Esophagus (tissue), 2 donors: Measurements from ENCODE around the gene EIF2B5. TPM values are rescaled to one million over a fixed set of nuclear protein-coding genes. Genes with fewer than 3 reads are reported as not detected.

Experiments used
- H3K27ac ChIP-seq, 2 donors: one replicate each; pipeline ENCODE4 v1.5.1; 2013; ENCODE audit warnings: low read depth in 2 of 2, mild to moderate bottlenecking in 2 of 2, inconsistent platforms in 1 of 2, low read length in 1 of 2, moderate library complexity in 1 of 2
- H3K27me3 ChIP-seq, 2 donors: one replicate each; pipeline ENCODE4 v1.6.1; 2013; ENCODE audit warnings: low read length in 2 of 2, control low read depth in 1 of 2, mild to moderate bottlenecking in 1 of 2; ENCODE audit not compliant: insufficient read depth in 2 of 2, control insufficient read depth in 1 of 2
- H3K36me3 ChIP-seq, 2 donors: one replicate each; pipeline ENCODE4 v1.6.1; 2013; ENCODE audit warnings: low read length in 1 of 2; ENCODE audit not compliant: control insufficient read depth in 2 of 2, insufficient read depth in 2 of 2
- H3K4me1 ChIP-seq, 2 donors: one replicate each; pipeline ENCODE4 v1.6.1; 2013; ENCODE audit warnings: low read length in 1 of 2; ENCODE audit not compliant: control insufficient read depth in 2 of 2, insufficient read depth in 2 of 2
- H3K4me3 ChIP-seq, 2 donors: one replicate each; pipeline ENCODE4 v1.5.1; 2013; ENCODE audit warnings: low read length in 2 of 2, mild to moderate bottlenecking in 2 of 2, low read depth in 1 of 2, moderate library complexity in 1 of 2
- H3K9me3 ChIP-seq, 2 donors: one replicate each; pipeline ENCODE4 v1.6.1; 2013; ENCODE audit warnings: mild to moderate bottlenecking in 2 of 2, low read depth in 1 of 2, low read length in 1 of 2, moderate library complexity in 1 of 2; ENCODE audit not compliant: control insufficient read depth in 2 of 2, insufficient read depth in 1 of 2
- WGBS, 2 donors: extraction: QIAGEN DNeasy Blood & Tissue Kit; methylation state at CpG; one replicate each; pipeline ENCODE4 v1.1.7; 2013; 5-methylcytosine and 5-hydroxymethylcytosine counted together
- polyA plus RNA-seq, 2 donors: library from polyadenylated mRNA; stranded (reverse); fragments of 200-250 nt; gene quantifications; one replicate each; pipeline ENCODE4 v1.2.3, GENCODE V29; 2013
- donor health status: healthy with polysubstance abuse.
- donor health status: Bipolar disorder and iron deficiency.

Gene EIF2B5
- polyA plus RNA-seq, 2 donors, result 31.0 to 37.7 TPM

DNA sequence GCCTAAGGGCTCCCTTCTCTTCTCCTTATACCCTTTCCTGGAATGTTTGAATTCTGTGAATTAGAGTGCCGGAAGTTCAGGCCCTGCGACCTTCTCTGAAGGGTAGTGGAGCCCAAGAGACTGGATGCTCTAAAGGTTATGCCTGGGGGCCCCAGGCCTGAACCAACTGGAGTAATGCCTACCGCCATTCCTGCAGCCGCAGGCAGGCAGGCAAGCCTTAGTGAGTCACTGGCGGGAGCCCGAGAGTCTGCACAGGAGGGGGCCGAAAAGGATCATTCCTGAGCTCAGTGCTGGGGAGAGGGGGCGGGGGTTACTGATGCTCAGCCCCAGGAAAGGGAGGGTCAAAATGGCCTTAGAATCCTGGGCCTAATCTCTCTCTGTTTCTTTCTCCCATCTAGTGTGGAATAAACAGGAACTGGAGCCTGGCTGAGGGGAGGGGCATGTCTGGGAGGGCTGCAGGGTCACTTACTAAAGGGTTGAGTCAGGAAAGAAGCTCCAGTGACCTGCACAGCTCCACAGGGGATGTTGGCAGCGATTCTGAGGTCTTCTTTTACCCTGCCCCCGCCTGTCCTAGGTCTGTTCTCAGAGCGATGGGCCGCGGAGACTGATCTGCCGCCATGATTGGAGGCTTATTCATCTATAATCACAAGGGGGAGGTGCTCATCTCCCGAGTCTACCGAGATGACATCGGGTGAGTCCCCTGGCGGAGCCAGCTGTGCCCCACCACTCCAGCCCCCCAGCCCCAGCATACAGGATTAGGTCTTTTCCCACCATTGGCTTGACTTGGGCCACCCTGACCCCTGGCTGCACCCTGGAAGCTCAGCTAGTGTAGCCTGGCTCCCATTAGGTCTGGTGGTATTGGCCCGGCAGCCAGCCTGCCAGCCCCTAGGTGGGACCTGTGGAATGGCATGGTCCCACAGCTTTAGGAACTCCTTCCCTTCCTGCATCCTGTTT is 41.5 kb downstream of the EIF2B5 start:
- Histone ChIP-seq H3K4me1 (peaks cover 6 to 16% of the 10 kb centered on the region in 2 donors), H3K4me3 (peak overlapping the region; percentile 3 to 97), H3K27ac (peak overlapping the region; percentile 38 to 72), H3K9me3 (no peaks in the 10 kb centered on the region), H3K36me3 (peaks cover 20 to 44% of the 10 kb centered on the region in 2 donors), H3K27me3 (no peaks in the 10 kb centered on the region)
- 31 to 43% methylated on average over 19 of the region's 19 CpGs for WGBS, 2 donors

DNA sequence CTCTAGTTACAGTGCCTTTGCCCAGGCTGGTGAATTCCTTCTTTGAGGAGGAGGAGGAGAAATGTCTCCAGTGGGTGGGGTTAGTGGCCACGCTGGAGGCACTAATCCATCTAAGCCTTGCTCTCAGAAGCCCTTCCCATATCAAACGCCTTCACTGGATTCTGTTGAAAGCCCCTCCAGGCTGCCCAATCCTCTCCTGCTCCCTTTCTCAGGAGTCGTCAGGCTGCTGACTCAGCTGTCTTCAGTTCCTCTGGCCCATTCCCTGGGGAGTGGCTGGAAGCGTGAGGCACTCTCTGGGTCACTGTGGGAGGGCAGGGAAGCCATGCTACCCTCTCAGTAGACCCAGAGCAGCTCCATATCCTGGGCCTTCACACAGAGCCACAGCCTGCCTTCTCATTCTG is 42.2 kb downstream of the EIF2B5 start:
- Histone ChIP-seq H3K4me1 (peaks cover 6 to 16% of the 10 kb centered on the region in 2 donors), H3K27me3 (no peaks in the 10 kb centered on the region), H3K4me3 (no peak overlapping the region), H3K27ac (peak overlapping the region; percentile 38 to 72), H3K36me3 (peaks cover 26 to 46% of the 10 kb centered on the region in 2 donors), H3K9me3 (no peaks in the 10 kb centered on the region)
- WGBS, 2 donors, result 27 to 32% methylated on average over 4 of the region's 4 CpGs

DNA sequence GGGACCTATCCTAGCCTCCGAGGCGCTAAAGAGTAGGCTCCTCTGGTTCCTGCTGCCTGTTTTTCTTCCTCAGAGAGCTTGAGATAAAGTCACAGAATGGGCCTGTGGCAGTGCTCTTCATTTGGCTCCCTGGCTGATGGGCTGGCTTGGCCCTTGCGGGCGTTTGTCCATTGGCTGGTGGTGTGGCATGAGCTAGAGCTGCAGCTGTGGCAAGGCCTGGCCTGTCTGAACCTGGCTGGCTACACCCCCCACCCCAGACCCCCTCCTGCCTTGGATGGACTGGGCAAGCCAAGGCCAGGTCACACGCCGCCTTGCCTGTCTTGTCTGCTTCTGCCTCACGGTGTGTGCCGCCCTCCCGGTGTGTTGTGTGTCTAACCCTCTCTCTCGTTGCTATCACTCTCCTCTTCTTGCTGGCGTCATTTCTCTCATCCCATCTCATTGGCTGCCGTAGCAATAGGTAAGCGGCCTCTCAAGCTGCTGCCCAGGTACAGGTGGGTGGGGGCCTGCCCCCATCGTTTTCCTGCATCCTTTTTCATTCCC is 42.7 kb downstream of the EIF2B5 start:
- Histone ChIP-seq H3K9me3 (no peaks in the 10 kb centered on the region), H3K27me3 (no peaks in the 10 kb centered on the region), H3K4me3 (no peak overlapping the region), H3K4me1 (peaks cover 6 to 16% of the 10 kb centered on the region in 2 donors), H3K36me3 (peaks cover 30 to 51% of the 10 kb centered on the region in 2 donors), H3K27ac (no peak overlapping the region)
- 90 to 93% methylated on average over 14 of the region's 14 CpGs for WGBS, 2 donors

DNA sequence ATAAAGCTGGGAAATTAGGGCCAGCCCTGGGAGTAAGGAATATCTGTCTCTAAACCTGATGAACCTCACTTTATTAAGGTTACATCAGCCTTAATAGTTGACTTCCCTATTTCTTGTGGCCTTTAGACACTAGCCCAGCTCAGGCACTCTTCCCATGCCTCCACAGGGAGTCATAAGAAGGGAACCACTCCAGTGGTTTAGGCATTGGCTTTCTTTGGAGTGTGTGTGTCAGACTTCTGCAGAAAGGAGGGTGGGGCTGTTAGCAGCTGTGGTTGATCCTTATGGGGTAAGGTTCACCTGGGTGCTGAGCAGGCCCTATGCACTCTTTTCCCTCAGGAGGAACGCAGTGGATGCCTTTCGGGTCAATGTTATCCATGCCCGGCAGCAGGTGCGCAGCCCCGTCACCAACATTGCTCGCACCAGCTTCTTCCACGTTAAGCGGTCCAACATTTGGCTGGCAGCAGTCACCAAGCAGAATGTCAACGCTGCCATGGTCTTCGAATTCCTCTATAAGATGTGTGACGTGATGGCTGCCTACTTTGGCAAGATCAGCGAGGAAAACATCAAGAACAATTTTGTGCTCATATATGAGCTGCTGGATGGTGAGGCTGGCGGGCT is 43.5 kb downstream of the EIF2B5 start:
- H3K9me3 ChIP-seq, result no peaks in the 10 kb centered on the region
- no peaks in the 10 kb centered on the region for H3K27me3 ChIP-seq
- peaks cover 36 to 56% of the 10 kb centered on the region in 2 donors for H3K36me3 ChIP-seq
- H3K4me1 ChIP-seq, result peaks cover 6 to 16% of the 10 kb centered on the region in 2 donors
- no peak overlapping the region for H3K27ac ChIP-seq
- 86 to 95% methylated on average over 13 of the region's 13 CpGs for WGBS, 2 donors
- H3K4me3 ChIP-seq, result no peak overlapping the region

DNA sequence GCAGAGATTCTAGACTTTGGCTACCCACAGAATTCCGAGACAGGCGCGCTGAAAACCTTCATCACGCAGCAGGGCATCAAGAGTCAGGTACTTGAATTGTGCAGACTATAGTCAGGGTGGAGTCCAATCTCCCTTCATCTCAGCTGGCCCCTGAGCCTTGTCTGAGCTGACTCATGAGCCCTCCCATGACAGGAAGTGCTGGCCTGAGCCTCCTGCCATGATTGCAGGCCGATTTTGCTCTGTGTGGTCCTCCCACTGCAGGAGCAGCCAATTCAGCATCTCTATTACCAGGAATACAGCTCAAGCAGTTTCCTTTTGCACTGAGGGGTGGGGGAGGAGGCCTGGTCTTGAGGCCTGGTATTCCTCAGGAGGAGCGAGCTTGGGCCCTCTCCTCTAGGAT is 45.0 kb downstream of the EIF2B5 start:
- 91 to 92% methylated on average over 6 of the region's 6 CpGs for WGBS, 2 donors
- Histone ChIP-seq H3K27me3 (no peaks in the 10 kb centered on the region), H3K4me3 (no peak overlapping the region), H3K9me3 (no peaks in the 10 kb centered on the region), H3K27ac (no peak overlapping the region), H3K4me1 (peaks cover 6 to 16% of the 10 kb centered on the region in 2 donors), H3K36me3 (peaks cover 40 to 62% of the 10 kb centered on the region in 2 donors)

DNA sequence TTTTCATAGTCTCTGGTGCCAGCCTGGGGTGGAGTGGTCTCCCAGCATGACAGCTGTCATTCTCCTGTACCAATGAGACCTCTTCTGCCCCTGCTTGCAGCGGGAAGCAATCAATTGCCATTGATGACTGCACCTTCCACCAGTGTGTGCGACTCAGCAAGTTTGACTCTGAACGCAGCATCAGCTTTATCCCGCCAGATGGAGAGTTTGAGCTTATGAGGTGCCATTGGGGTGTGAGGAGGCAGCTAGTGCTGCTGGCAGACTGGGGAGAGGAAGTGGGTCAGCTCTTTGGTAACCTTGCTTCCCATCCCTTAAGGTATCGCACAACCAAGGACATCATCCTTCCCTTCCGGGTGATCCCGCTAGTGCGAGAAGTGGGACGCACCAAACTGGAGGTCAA is 46.4 kb downstream of the EIF2B5 start:
- Histone ChIP-seq H3K36me3 (peaks cover 40 to 62% of the 10 kb centered on the region in 2 donors), H3K4me1 (peaks cover 6 to 17% of the 10 kb centered on the region in 2 donors), H3K27me3 (no peaks in the 10 kb centered on the region), H3K4me3 (no peak overlapping the region), H3K9me3 (no peaks in the 10 kb centered on the region), H3K27ac (no peak overlapping the region)
- WGBS, 2 donors, result 94 to 95% methylated on average over 9 of the region's 9 CpGs

DNA sequence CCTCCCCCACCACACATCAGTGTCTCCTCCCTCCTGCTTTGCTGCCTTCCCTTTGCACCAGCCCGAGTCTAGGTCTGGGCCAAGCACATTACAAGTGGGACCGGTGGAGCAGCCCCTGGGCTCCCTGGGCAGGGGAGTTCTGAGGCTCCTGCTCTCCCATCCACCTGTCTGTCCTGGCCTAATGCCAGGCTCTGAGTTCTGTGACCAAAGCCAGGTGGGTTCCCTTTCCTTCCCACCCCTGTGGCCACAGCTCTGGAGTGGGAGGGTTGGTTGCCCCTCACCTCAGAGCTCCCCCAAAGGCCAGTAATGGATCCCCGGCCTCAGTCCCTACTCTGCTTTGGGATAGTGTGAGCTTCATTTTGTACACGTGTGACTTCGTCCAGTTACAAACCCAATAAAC is 48.5 kb downstream of the EIF2B5 start:
- H3K4me1 ChIP-seq, result peaks cover 2 to 14% of the 10 kb centered on the region in 2 donors
- no peaks in the 10 kb centered on the region for H3K27me3 ChIP-seq
- H3K36me3 ChIP-seq, result peaks cover 43 to 57% of the 10 kb centered on the region in 2 donors
- H3K27ac ChIP-seq, result no peak overlapping the region
- H3K9me3 ChIP-seq, result no peaks in the 10 kb centered on the region
- 78 to 83% methylated on average over 5 of the region's 5 CpGs for WGBS, 2 donors
- H3K4me3 ChIP-seq, result no peak overlapping the region

DNA sequence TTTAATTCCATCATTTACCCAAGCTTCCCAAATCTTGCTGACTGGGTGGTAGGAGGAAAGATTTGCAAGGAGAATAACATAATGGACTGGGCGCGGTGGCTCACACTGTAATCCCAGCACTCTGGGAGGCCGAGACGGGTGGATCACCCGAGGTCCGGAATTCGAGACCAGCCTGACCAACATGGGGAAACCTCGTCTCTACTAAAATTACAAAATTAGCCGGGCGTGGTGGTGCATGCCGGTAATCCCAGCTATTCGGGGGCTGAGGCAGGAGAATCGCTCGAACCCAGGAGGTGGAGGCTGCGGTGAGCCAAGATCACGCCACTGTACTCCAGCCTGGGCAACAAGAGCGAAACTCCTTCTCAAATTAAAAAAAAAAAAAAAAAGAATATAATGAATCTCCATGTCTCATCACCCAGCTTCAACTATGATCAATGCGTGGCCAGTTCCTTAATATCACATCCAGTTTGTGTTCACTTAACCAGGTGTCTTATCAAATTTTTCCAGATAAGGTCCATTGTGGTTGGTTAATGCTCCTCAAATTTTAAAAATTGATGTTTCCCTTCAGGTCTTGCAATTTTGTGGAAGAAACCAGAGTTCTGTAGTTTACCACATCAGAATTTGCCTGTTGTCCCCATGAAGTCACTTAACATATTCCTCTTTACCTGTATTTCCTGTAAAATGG is 49.5 kb downstream of the EIF2B5 start:
- H3K27me3 ChIP-seq, result no peaks in the 10 kb centered on the region
- peaks cover 0 to 14% of the 10 kb centered on the region in 2 donors for H3K4me1 ChIP-seq
- peaks cover 50 to 59% of the 10 kb centered on the region in 2 donors for H3K36me3 ChIP-seq
- no peak overlapping the region for H3K4me3 ChIP-seq
- H3K9me3 ChIP-seq, result no peaks in the 10 kb centered on the region
- no peak overlapping the region for H3K27ac ChIP-seq
- 91 to 92% methylated on average over 18 of the region's 18 CpGs for WGBS, 2 donors
